Neural progenitor cell (in vitro differentiated cells): ENCODE data around the gene DPYD. TPM values are rescaled to one million over a fixed set of nuclear protein-coding genes. Genes with fewer than 3 reads are reported as not detected.

Experiments
- DNase-seq: peaks from one replicate; pipeline ENCODE4 v3.0.0-alpha.2; 2016; ENCODE audit warnings: low spot score
- H2AFZ ChIP-seq: fragments of 200-600 bp; sonication (generic); replicated peaks from 2 replicates; pipeline ENCODE4 v1.6.1; 2016; ENCODE audit warnings: antibody characterized with exemption
- H3F3A ChIP-seq: fragments of 200-600 bp; sonication (generic); 2 replicates; pipeline ENCODE4 v1.6.1; 2016; ENCODE audit warnings: antibody characterized with exemption, low read depth
- H3K27ac ChIP-seq: fragments of 200-600 bp; sonication (generic); 2 replicates; pipeline ENCODE4 v1.5.1; 2016; ENCODE audit warnings: mild to moderate bottlenecking
- H3K27me3 ChIP-seq: fragments of 200-600 bp; sonication (generic); 2 replicates; pipeline ENCODE4 v1.6.1; 2016; ENCODE audit warnings: mild to moderate bottlenecking, moderate library complexity
- H3K36me3 ChIP-seq: fragments of 200-600 bp; sonication (generic); 2 replicates; pipeline ENCODE4 v1.5.1; 2016
- H3K4me1 ChIP-seq: fragments of 200-600 bp; sonication (generic); 2 replicates; pipeline ENCODE4 v1.6.1; 2016; ENCODE audit warnings: mixed run types
- H3K4me2 ChIP-seq: fragments of 200-600 bp; sonication (generic); 2 replicates; pipeline ENCODE4 v1.6.1; 2016
- H3K4me3 ChIP-seq: fragments of 200-600 bp; sonication (generic); 2 replicates; pipeline ENCODE4 v1.5.1; 2016
- H3K79me2 ChIP-seq: fragments of 200-600 bp; sonication (generic); 2 replicates; pipeline ENCODE4 v1.6.1; 2016; ENCODE audit warnings: low read depth
- H3K9ac ChIP-seq: fragments of 200-600 bp; sonication (generic); 2 replicates; pipeline ENCODE4 v1.6.1; 2016
- H3K9me3 ChIP-seq: fragments of 200-600 bp; sonication (generic); 2 replicates; pipeline ENCODE4 v1.5.1; 2016; ENCODE audit warnings: low read depth
- H4K20me1 ChIP-seq: fragments of 200-600 bp; sonication (generic); 2 replicates; pipeline ENCODE4 v1.6.1; 2016; ENCODE audit warnings: low read depth
- H3K27ac Mint-ChIP-seq: 3 replicates; pipeline ENCODE4 v1.8.0; 2021; ENCODE audit warnings: mixed read lengths
- H3K27me3 Mint-ChIP-seq: 2 replicates; pipeline ENCODE4 v1.8.0; 2022; ENCODE audit warnings: low read depth, mild to moderate bottlenecking, inconsistent platforms, moderate library complexity, mixed read lengths; ENCODE audit not compliant: insufficient read depth
- H3K36me3 Mint-ChIP-seq: 3 replicates; pipeline ENCODE4 v1.8.0; 2021; ENCODE audit warnings: mixed read lengths
- H3K4me1 Mint-ChIP-seq: 3 replicates; pipeline ENCODE4 v1.8.0; 2021; ENCODE audit warnings: mixed read lengths
- H3K4me3 Mint-ChIP-seq: 3 replicates; pipeline ENCODE4 v1.8.0; 2021; ENCODE audit warnings: mild to moderate bottlenecking, moderate library complexity, mixed read lengths
- H3K9me3 Mint-ChIP-seq: 3 replicates; pipeline ENCODE4 v1.8.0; 2020; ENCODE audit warnings: mixed read lengths
- EZH2 ChIP-seq: fragments of 200-600 bp; sonication (generic); IDR thresholded peaks from 2 replicates; pipeline ENCODE4 v1.6.1; 2017; ENCODE audit warnings: antibody characterized with exemption, mild to moderate bottlenecking, moderate library complexity
- EZH2phosphoT487 ChIP-seq: fragments of 200-600 bp; sonication (generic); IDR thresholded peaks from 2 replicates; pipeline ENCODE4 v1.6.1; 2017; ENCODE audit warnings: antibody characterized with exemption
- total RNA-seq: library from RNA; depleted of rRNA; stranded (reverse); fragments of >200 nt; gene quantifications from 2 replicates; pipeline ENCODE4 v1.2.3, GENCODE V29; 2015; ENCODE audit warnings: low replicate concordance
- TF ChIP-seq, protein P1 (sequence below): fragments of 200-600 bp; sonication (generic); IDR thresholded peaks from 2 replicates; pipeline ENCODE4 v1.5.1; 2017; ENCODE audit warnings: antibody characterized with exemption, mild to moderate bottlenecking

The DPYD gene
- total RNA-seq, 1 donor from 2014 or later = 0.43 TPM

DNA sequence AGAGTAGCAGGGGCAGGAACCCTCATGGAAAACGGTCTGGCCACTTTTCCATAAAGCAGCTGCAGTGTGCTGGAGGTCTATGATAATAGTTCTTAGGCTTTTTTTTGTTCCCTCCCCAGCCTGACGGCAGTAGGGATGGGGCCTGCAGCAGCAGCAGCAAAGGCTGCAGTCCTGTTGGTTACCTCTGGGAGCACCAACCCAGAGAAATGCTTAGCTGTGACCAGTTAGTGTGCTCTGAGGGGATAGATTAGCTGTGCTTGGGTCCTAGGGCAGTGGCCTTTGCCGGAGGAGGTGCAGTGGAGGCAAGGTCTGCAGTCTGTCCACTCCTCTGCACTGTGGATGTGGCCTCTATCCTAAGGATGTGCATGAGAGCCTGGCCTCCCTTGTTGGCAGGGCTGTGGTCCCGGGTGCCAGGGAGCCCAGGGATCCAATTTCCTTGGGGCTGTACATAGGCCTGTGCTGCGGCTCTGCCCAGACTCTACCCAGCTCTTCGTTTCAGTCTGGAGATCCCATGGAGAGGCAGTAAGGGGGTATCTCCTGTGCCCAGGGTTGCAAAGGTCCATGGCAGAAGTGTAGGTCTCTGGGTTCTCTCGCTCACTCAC lies 876.6 kb downstream of the DPYD start:
- Mint-ChIP-seq H3K4me3 (no peak overlapping the region), H3K4me1 (no peaks in the 10 kb centered on the region), H3K36me3 (no peaks in the 10 kb centered on the region), H3K27ac (no peak overlapping the region), H3K9me3 (peaks cover 32% of the 10 kb centered on the region), H3K27me3 (no peaks in the 10 kb centered on the region)
- H2AFZ ChIP-seq = no peak overlapping the region
- no peaks in the 10 kb centered on the region for H3K9me3 ChIP-seq
- H3K4me2 ChIP-seq = no peak overlapping the region
- H3K27me3 ChIP-seq = no peaks in the 10 kb centered on the region
- H3K27ac ChIP-seq = no peak overlapping the region
- H3K36me3 ChIP-seq = no peaks in the 10 kb centered on the region
- H3K4me1 ChIP-seq = no peaks in the 10 kb centered on the region
- no peaks in the 10 kb centered on the region for H3F3A ChIP-seq
- no peaks in the 10 kb centered on the region for H4K20me1 ChIP-seq
- no peak overlapping the region for H3K4me3 ChIP-seq
- H3K9ac ChIP-seq = no peak overlapping the region
- no peaks in the 10 kb centered on the region for H3K79me2 ChIP-seq
- DNase-seq = no peak
- TF ChIP-seq EZH2phosphoT487 = no peak
- TF ChIP-seq, protein P1, sequence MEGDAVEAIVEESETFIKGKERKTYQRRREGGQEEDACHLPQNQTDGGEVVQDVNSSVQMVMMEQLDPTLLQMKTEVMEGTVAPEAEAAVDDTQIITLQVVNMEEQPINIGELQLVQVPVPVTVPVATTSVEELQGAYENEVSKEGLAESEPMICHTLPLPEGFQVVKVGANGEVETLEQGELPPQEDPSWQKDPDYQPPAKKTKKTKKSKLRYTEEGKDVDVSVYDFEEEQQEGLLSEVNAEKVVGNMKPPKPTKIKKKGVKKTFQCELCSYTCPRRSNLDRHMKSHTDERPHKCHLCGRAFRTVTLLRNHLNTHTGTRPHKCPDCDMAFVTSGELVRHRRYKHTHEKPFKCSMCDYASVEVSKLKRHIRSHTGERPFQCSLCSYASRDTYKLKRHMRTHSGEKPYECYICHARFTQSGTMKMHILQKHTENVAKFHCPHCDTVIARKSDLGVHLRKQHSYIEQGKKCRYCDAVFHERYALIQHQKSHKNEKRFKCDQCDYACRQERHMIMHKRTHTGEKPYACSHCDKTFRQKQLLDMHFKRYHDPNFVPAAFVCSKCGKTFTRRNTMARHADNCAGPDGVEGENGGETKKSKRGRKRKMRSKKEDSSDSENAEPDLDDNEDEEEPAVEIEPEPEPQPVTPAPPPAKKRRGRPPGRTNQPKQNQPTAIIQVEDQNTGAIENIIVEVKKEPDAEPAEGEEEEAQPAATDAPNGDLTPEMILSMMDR = no peak

DNA sequence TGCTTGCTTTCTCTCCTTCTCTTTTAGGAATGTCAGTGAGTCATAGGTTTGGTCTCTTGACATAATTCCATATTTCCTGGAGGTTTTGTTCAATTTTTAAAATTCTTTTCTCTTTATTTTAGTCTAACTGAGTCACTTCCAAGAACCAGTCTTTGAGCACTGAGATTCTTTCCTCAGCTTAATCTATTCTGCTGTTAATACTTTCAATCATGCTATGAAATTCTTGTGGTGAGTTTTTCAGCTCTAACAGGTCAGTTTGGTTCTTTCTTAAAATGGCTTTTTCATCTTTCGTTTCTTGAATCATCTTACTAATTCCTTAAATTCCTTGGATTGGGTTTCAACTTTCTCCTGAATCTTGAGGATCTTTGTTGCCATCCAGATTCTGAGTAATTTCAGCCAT lies 878.3 kb downstream of the DPYD start:
- Histone ChIP-seq H4K20me1 (no peaks in the 10 kb centered on the region), H3K4me2 (no peak overlapping the region), H3K4me3 (no peak overlapping the region), H3K4me1 (no peaks in the 10 kb centered on the region), H3K9me3 (no peaks in the 10 kb centered on the region), H3K79me2 (no peaks in the 10 kb centered on the region), H3F3A (no peaks in the 10 kb centered on the region), H2AFZ (no peak overlapping the region), H3K27me3 (no peaks in the 10 kb centered on the region), H3K36me3 (no peaks in the 10 kb centered on the region), H3K9ac (no peak overlapping the region), H3K27ac (no peak overlapping the region)
- Mint-ChIP-seq H3K36me3 (no peaks in the 10 kb centered on the region), H3K27me3 (no peaks in the 10 kb centered on the region), H3K4me1 (no peaks in the 10 kb centered on the region), H3K4me3 (no peak overlapping the region), H3K9me3 (peaks cover 34% of the 10 kb centered on the region), H3K27ac (no peak overlapping the region)
- TF ChIP-seq, protein P1 = no peak
- TF ChIP-seq EZH2phosphoT487 (no peak), EZH2 (no peak)
- no peak for DNase-seq

DNA sequence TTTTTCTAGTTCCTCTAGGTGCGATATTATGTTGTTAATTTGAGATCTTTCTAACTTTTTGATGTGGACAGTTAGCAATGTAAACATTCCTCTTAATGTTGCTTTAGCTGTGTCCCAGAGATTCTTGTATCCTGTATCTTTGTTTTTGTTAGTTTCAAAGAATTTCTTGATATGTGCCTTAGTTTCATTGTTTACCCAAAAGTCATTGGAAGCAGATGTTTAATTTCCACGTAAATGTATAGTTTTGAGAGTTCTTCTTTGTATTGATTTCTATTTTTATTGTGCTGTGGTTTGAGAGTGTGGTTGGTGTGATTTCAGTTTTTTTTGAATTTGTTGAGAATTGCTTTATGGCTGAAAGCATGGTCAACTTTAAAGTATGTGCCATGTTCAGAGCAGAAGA lies 879.8 kb downstream of the DPYD start:
- no peak overlapping the region for H3K27ac Mint-ChIP-seq
- H3K4me3 Mint-ChIP-seq = no peak overlapping the region
- TF ChIP-seq EZH2phosphoT487 = no peak
- TF ChIP-seq, protein P1 = no peak
- no peak for TF ChIP-seq EZH2
- H3K4me1 Mint-ChIP-seq = no peaks in the 10 kb centered on the region
- no peak overlapping the region for H3K4me3 ChIP-seq
- H2AFZ ChIP-seq = no peak overlapping the region
- H3K4me1 ChIP-seq = no peaks in the 10 kb centered on the region
- no peak for DNase-seq
- H3K36me3 ChIP-seq = no peaks in the 10 kb centered on the region
- H3K36me3 Mint-ChIP-seq = no peaks in the 10 kb centered on the region
- H3K27ac ChIP-seq = no peak overlapping the region
- H4K20me1 ChIP-seq = no peaks in the 10 kb centered on the region
- H3K9me3 Mint-ChIP-seq = peaks cover 34% of the 10 kb centered on the region
- H3K9ac ChIP-seq = no peak overlapping the region
- no peaks in the 10 kb centered on the region for H3K27me3 ChIP-seq
- no peaks in the 10 kb centered on the region for H3F3A ChIP-seq
- no peaks in the 10 kb centered on the region for H3K9me3 ChIP-seq
- H3K27me3 Mint-ChIP-seq = no peaks in the 10 kb centered on the region
- H3K4me2 ChIP-seq = no peak overlapping the region
- H3K79me2 ChIP-seq = no peaks in the 10 kb centered on the region
